Hepatocyte (in vitro differentiated cells): ENCODE results near the gene ASXL2. TPM values are rescaled to one million over a fixed set of nuclear protein-coding genes. Genes with fewer than 3 reads are reported as not detected.
A peak's percentile ranks its signal among the peaks of the same experiment; 100 is the strongest.

Experiments used
- DNase-seq: peaks from one replicate; pipeline ENCODE4 v3.0.0-alpha.2; 2016; ENCODE audit warnings: low spot score
- H2AFZ ChIP-seq: fragments of 200-600 bp; sonication (generic); 2 replicates; pipeline ENCODE4 v1.6.0; 2016; ENCODE audit warnings: antibody characterized with exemption, mild to moderate bottlenecking
- H3K27ac ChIP-seq: fragments of 200-600 bp; sonication (generic); 2 replicates; pipeline ENCODE4 v1.5.1; 2016; ENCODE audit warnings: mild to moderate bottlenecking
- H3K27me3 ChIP-seq: fragments of 200-600 bp; sonication (generic); 2 replicates; pipeline ENCODE4 v1.6.1; 2016
- H3K36me3 ChIP-seq: fragments of 200-600 bp; sonication (generic); replicated peaks from 2 replicates; pipeline ENCODE4 v1.5.1; 2016; ENCODE audit warnings: low read depth; ENCODE audit not compliant: insufficient read depth
- H3K4me1 ChIP-seq: fragments of 200-600 bp; sonication (generic); 2 replicates; pipeline ENCODE4 v1.5.1; 2016; ENCODE audit warnings: mild to moderate bottlenecking, moderate library complexity; ENCODE audit not compliant: insufficient read depth
- H3K4me2 ChIP-seq: fragments of 200-600 bp; sonication (generic); 2 replicates; pipeline ENCODE4 v1.6.0; 2016
- H3K4me3 ChIP-seq: fragments of 200-600 bp; sonication (generic); 2 replicates; pipeline ENCODE4 v1.5.1; 2016; ENCODE audit warnings: mild to moderate bottlenecking
- H3K79me2 ChIP-seq: fragments of 200-600 bp; sonication (generic); 2 replicates; pipeline ENCODE4 v1.6.0; 2017; ENCODE audit warnings: mild to moderate bottlenecking
- H3K9me2 ChIP-seq: fragments of 200-600 bp; sonication (generic); replicated peaks from 2 replicates; pipeline ENCODE4 v1.6.0; 2017; ENCODE audit warnings: mild to moderate bottlenecking; ENCODE audit not compliant: insufficient read depth
- H3K9me3 ChIP-seq: fragments of 200-600 bp; sonication (generic); 2 replicates; pipeline ENCODE4 v1.5.1; 2016; ENCODE audit warnings: low read depth, mild to moderate bottlenecking
- H4K20me1 ChIP-seq: fragments of 200-600 bp; sonication (generic); 2 replicates; pipeline ENCODE4 v1.6.0; 2016; ENCODE audit warnings: mild to moderate bottlenecking; ENCODE audit not compliant: insufficient read depth, poor library complexity, severe bottlenecking
- EZH2 ChIP-seq: fragments of 200-600 bp; sonication (generic); IDR thresholded peaks from 2 replicates; pipeline ENCODE4 v1.6.1; 2016; ENCODE audit warnings: antibody characterized with exemption, mild to moderate bottlenecking, borderline replicate concordance
- EZH2phosphoT487 ChIP-seq: fragments of 200-600 bp; sonication (generic); IDR thresholded peaks from one replicate; pipeline ENCODE4 v1.6.1; 2018; ENCODE audit warnings: antibody characterized with exemption, mild to moderate bottlenecking, low read depth, moderate library complexity; ENCODE audit not compliant: unreplicated experiment, severe bottlenecking
- WGBS: methylation state at CpG from one replicate; pipeline ENCODE4 v1.1.6; 2016; ENCODE audit warnings: low lambda C conversion rate; ENCODE audit errors: missing lambda C conversion rate; 5-methylcytosine and 5-hydroxymethylcytosine counted together
- polyA plus RNA-seq: library from polyadenylated mRNA; unstranded; fragments of >200 nt; fragmentation: Nextera tagmentation; extraction: Ambion mirVana; gene quantifications from 2 replicates; pipeline ENCODE4 v1.2.1, GENCODE V29; 2016
- total RNA-seq: library from RNA; depleted of rRNA; stranded (reverse); fragments of >200 nt; gene quantifications from 2 replicates; pipeline ENCODE4 v1.2.3, GENCODE V29; 2014
- TF ChIP-seq, protein P1 (sequence below): fragments of 200-600 bp; sonication (generic); IDR thresholded peaks from 2 replicates; pipeline ENCODE4 v1.5.1; 2016; ENCODE audit warnings: antibody characterized with exemption, mild to moderate bottlenecking; ENCODE audit not compliant: poor library complexity

Gene ASXL2
- total and polyA plus RNA-seq, 2 experiments from 2014 or later: 4.3 to 13.3 TPM

DNA sequence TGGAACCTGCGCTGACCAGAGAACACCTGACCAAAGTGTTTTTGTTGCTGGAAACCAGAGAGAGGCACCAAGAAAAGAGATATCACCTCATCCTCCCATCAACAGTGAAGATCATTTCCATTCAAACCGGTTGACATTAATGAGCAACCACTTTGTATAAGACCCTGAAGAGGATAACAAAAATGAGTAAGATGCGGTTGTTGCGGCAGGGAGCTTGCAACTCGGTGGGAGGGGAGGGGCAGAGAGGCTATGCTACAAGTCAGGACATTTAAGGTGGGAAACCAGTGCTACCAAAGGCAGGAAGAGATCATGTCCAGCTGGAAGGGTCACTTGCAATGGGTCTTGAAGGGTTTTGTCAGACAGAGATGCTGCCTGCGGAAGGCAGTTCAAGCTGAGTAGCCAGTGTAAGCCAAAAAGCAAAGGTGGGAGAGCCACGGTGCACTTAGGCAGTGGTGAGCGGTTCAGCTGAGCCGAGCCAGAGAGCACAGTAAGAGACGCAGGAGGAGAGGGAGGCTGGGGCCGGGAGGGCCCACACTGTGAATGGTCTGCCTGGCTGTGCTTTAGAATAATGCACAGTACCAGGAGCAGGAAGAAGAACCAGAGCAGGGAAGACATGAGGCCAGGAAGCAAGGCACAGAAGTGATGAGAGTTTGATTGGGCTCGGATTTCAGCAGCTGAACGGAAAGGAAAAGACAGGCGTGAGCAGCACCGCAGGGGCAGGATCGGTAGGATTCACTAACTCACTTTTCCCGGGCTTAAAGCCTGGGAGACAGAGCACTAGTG is 180.5 kb downstream of the ASXL2 start:
- no peak overlapping the region for H2AFZ ChIP-seq
- H3K4me3 ChIP-seq: no peak overlapping the region
- 51% methylated on average over 17 of the region's 17 CpGs for WGBS
- H3K4me1 ChIP-seq: no peaks in the 10 kb centered on the region
- no peak overlapping the region for H3K27ac ChIP-seq
- DNase-seq: no peak
- no peaks in the 10 kb centered on the region for H3K27me3 ChIP-seq
- no peaks in the 10 kb centered on the region for H3K9me2 ChIP-seq
- TF ChIP-seq EZH2phosphoT487: no peak
- no peak for TF ChIP-seq EZH2
- TF ChIP-seq, protein P1, sequence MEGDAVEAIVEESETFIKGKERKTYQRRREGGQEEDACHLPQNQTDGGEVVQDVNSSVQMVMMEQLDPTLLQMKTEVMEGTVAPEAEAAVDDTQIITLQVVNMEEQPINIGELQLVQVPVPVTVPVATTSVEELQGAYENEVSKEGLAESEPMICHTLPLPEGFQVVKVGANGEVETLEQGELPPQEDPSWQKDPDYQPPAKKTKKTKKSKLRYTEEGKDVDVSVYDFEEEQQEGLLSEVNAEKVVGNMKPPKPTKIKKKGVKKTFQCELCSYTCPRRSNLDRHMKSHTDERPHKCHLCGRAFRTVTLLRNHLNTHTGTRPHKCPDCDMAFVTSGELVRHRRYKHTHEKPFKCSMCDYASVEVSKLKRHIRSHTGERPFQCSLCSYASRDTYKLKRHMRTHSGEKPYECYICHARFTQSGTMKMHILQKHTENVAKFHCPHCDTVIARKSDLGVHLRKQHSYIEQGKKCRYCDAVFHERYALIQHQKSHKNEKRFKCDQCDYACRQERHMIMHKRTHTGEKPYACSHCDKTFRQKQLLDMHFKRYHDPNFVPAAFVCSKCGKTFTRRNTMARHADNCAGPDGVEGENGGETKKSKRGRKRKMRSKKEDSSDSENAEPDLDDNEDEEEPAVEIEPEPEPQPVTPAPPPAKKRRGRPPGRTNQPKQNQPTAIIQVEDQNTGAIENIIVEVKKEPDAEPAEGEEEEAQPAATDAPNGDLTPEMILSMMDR: no peak
- H3K79me2 ChIP-seq: no peaks in the 10 kb centered on the region
- H4K20me1 ChIP-seq: no peaks in the 10 kb centered on the region
- peak overlapping the region; percentile 55 for H3K4me2 ChIP-seq
- no peaks in the 10 kb centered on the region for H3K9me3 ChIP-seq
- no peaks in the 10 kb centered on the region for H3K36me3 ChIP-seq

DNA sequence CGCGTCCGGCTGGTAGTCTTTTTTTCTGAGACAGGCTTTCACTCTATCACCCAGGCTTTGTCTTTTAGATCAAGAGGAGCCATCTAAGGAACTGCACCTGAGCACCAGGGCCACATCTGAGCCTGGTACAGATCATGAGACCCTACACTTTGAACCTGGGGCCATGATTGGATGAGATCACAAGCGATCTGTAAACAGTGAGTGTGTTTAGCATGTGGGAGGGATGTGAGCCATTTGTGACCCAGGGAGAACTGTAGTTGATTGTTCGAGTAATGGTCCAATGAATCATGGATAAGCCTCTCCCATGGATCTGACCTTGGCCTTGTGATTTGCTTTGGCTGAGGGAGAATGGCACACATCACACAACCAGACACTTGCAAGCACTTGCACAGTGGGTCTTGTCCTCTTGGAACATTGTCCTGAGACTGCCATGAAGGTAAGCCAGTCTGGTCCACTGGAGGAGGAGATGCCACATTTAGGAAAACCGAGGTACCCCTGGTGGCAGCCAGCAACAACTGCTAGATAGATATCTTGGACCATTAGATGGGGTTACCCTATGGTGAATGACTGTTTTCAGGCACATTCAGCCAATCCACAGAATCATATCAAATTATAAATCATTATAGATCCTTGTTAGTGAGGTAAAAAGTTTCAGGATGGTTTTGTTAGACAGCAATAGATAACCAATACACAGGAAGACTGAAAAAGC is 185.4 kb downstream of the ASXL2 start:
- no peaks in the 10 kb centered on the region for H3K9me2 ChIP-seq
- no peak for TF ChIP-seq EZH2
- no peak for TF ChIP-seq EZH2phosphoT487
- TF ChIP-seq, protein P1: no peak
- no peaks in the 10 kb centered on the region for H3K9me3 ChIP-seq
- no peak for DNase-seq
- H4K20me1 ChIP-seq: no peaks in the 10 kb centered on the region
- no peaks in the 10 kb centered on the region for H3K36me3 ChIP-seq
- H3K79me2 ChIP-seq: no peaks in the 10 kb centered on the region
- no peak overlapping the region for H3K27ac ChIP-seq
- 92% methylated on average over 6 of the region's 6 CpGs for WGBS
- H3K4me2 ChIP-seq: no peak overlapping the region
- H3K27me3 ChIP-seq: no peaks in the 10 kb centered on the region
- no peaks in the 10 kb centered on the region for H3K4me1 ChIP-seq
- no peak overlapping the region for H2AFZ ChIP-seq
- no peak overlapping the region for H3K4me3 ChIP-seq

DNA sequence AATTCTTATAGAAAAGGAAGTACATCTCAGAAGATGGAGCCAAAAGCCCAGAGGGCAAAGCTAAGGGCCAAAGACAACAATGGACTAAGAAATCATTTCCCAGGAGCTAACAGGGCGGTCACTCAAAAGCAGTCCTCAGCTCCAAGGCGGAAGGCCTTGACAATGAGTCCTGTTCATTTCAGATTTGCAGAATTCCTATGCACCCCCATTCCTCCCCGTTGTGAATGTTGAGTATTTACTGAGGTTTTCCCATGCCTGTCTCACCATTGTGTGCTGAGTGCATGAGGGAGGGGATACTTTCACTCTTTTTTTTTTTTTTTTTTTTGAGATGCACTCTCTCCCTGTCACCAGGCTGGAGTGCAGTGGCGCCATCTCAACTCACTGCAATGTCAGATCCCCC is 186.1 kb downstream of the ASXL2 start:
- 75% methylated on average over 4 of the region's 4 CpGs for whole genome bisulfite sequencing
- no peaks in the 10 kb centered on the region for H4K20me1 ChIP-seq
- no peaks in the 10 kb centered on the region for H3K36me3 ChIP-seq
- no peak for TF ChIP-seq EZH2
- no peak for TF ChIP-seq EZH2phosphoT487
- TF ChIP-seq, protein P1: no peak
- H3K79me2 ChIP-seq: no peaks in the 10 kb centered on the region
- H3K27me3 ChIP-seq: no peaks in the 10 kb centered on the region
- H3K9me3 ChIP-seq: no peaks in the 10 kb centered on the region
- H2AFZ ChIP-seq: no peak overlapping the region
- no peak overlapping the region for H3K4me3 ChIP-seq
- H3K9me2 ChIP-seq: no peaks in the 10 kb centered on the region
- no peak overlapping the region for H3K4me2 ChIP-seq
- no peaks in the 10 kb centered on the region for H3K4me1 ChIP-seq
- no peak for DNase-seq
- no peak overlapping the region for H3K27ac ChIP-seq
